ENCODE results near the gene SLC9A3.
A peak's percentile ranks its signal among the peaks of the same experiment; 100 is the strongest.

Gene SLC9A3

DNA sequence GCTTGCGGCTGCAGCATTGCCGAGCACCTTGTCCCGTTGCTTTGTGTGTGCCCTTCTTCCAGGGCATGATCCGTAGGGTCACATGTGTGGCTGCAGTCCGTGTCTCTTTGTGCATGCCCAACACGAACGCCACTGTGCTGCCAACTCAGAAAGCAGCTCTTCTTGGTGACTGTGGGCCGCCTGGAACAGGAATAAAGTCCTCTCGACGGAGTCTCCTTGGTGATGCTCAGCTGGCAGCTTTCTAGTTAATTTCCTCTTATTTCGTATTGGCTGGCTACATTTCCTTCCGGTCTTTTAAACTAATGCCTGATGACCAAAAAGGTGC is 75.5 kb downstream of the SLC9A3 start:
- WGBS (ENCODE audit: insufficient coverage, insufficient read length), result no CpG with 5 or more reads among the region's 12 CpGs
- Histone ChIP-seq H3K4me3 (ENCODE audit: low read length) (no peak overlapping the region), H3K4me1 (ENCODE audit: control insufficient read depth, insufficient read depth, low read length) (peaks cover under 1% of the 10 kb centered on the region), H3K27ac (ENCODE audit: low read length) (no peak overlapping the region), H3K9me3 (ENCODE audit: control insufficient read depth, insufficient read depth, low read length) (no peaks in the 10 kb centered on the region), H3K27me3 (ENCODE audit: control insufficient read depth, insufficient read depth, low read length) (no peaks in the 10 kb centered on the region), H3K36me3 (ENCODE audit: control insufficient read depth, insufficient read depth, low read length) (peaks cover 34% of the 10 kb centered on the region)
- DNase-seq (ENCODE audit: low read depth, low spot score), result no peak

DNA sequence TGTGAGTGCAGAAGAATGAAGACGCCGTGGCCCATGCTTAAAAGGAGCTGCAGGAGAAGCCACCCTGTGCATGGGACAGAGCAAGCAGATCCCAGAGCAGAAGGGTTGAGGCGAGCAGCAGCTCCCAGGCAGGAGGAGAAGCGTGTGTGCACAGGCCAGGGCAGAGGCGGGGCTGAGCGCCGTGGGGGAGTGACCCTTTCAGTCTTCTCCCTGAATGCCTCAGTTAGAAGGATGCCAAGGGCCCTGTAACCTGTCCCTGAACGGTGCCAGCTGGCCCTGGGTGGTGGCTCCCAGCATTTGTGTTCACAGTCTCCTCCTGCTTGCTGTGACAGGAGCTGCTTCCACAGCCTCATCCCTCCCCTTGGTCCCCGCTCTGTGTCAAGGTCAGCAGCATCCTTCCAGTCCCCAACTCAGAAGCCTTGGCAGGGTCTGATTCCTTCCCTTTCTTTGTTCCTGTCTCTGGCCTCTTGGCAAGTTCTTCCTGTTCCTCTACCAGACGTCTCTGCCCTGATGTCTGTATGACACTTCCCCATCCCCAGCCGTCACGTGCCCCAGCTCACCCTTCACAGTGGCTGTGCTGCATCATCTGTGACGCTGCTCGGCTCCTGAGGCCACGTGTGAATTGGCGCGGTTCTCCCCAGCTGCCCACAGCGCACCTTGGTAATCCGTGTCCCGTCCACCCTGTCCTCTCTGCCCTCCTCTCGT is 76.0 kb downstream of the SLC9A3 start:
- no peaks in the 10 kb centered on the region for H3K9me3 ChIP-seq (ENCODE audit: control insufficient read depth, insufficient read depth, low read length)
- no peak overlapping the region for H3K4me3 ChIP-seq (ENCODE audit: low read length)
- peaks cover 30% of the 10 kb centered on the region for H3K36me3 ChIP-seq (ENCODE audit: control insufficient read depth, insufficient read depth, low read length)
- no peak overlapping the region for H3K27ac ChIP-seq (ENCODE audit: low read length)
- no peak for DNase-seq (ENCODE audit: low read depth, low spot score)
- peaks cover 4% of the 10 kb centered on the region for H3K4me1 ChIP-seq (ENCODE audit: control insufficient read depth, insufficient read depth, low read length)
- H3K27me3 ChIP-seq (ENCODE audit: control insufficient read depth, insufficient read depth, low read length), result no peaks in the 10 kb centered on the region
- WGBS (ENCODE audit: insufficient coverage, insufficient read length), result no CpG with 5 or more reads among the region's 21 CpGs

DNA sequence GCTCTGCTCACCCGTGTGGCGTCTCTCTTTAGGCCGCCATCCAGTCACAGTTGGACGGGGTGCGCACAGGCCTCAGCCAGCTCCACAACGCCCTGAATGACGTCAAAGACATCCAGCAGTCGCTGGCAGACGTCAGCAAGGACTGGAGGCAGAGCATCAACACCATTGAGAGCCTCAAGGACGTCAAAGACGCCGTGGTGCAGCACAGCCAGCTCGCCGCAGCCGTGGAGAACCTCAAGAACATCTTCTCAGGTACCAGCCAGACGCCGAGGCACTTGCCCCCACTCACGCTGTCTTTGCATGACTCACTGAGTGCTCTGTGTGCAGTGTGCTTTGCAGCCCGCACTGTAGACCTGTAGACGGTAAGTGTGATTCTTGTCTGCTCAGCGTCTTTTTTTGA is 76.7 kb downstream of the SLC9A3 start:
- H3K4me3 ChIP-seq (ENCODE audit: low read length), result no peak overlapping the region; the same call in 1 of the 2 replicates
- no CpG with 5 or more reads among the region's 21 CpGs for WGBS (ENCODE audit: insufficient coverage, insufficient read length)
- H3K27ac ChIP-seq (ENCODE audit: low read length), result no peak overlapping the region
- H3K9me3 ChIP-seq (ENCODE audit: control insufficient read depth, insufficient read depth, low read length), result no peaks in the 10 kb centered on the region
- no peaks in the 10 kb centered on the region for H3K27me3 ChIP-seq (ENCODE audit: control insufficient read depth, insufficient read depth, low read length)
- peaks cover 26% of the 10 kb centered on the region for H3K36me3 ChIP-seq (ENCODE audit: control insufficient read depth, insufficient read depth, low read length)
- peaks cover 4% of the 10 kb centered on the region for H3K4me1 ChIP-seq (ENCODE audit: control insufficient read depth, insufficient read depth, low read length)
- DNase-seq (ENCODE audit: low read depth, low spot score), result no peak

DNA sequence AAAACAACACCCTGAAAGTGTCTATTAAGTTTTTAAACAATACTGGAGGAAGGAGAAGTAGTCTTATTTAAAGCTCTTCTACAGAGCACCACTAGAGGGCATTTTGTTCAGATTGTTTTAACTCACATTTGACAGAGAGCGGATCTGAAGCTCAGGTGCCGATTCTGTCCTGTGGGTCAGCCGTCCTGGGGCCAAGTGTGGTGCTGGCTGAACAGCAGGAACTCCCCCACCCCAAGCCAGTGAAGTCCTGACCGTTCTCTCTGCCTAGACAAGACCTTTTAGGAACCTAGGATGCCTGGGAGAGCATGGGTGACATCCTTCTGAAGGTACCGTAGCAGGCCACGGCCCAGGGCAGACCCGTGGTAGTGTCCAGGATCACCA is 77.4 kb downstream of the SLC9A3 start:
- no CpG with 5 or more reads among the region's 7 CpGs for WGBS (ENCODE audit: insufficient coverage, insufficient read length)

DNA sequence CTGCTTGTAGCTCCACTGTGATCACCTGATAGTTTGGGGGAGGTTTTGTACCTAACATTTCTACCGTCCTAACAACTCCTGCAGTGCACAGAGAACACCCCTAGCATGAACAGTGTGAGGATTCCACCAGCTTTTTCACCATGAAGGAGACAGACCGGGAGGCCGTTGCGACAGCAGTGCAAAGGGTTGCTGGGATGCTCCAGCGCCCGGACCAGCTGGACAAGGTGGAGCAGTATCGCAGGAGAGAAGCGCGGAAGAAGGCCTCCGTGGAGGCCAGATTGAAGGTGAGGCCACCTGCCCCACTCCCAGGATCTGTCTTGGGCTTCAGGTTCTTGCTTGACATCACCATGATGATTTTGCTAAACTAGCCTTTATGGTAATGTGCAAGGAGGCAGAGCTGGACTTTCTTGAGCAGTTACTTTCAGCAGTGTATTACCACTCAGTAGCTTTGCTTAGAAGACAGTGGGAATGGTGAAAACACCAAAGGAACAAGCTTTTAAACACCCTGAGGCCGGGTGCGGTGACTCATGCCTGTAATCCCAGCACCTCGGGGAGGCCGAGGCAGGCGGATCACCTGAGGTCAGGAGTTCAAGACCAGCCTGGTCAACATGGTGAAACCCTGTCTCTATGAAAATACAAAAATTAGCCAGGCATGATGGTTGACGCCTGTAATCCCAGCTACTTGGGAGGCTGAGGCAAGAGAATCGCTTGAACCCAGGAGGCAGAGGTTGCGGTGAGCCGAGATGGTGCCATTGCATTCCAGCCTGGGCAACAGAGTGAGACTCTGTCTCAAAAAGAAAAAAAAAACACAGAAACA is 78.0 kb downstream of the SLC9A3 start:
- H3K27ac ChIP-seq (ENCODE audit: low read length), result no peak overlapping the region

More for the DNA sequence above, 77.4 kb downstream of the SLC9A3 start:
- H3K27ac ChIP-seq (ENCODE audit: low read length), result no peak overlapping the region
- H3K27me3 ChIP-seq (ENCODE audit: control insufficient read depth, insufficient read depth, low read length), result no peaks in the 10 kb centered on the region
- H3K36me3 ChIP-seq (ENCODE audit: control insufficient read depth, insufficient read depth, low read length), result peaks cover 26% of the 10 kb centered on the region
- DNase-seq (ENCODE audit: low read depth, low spot score), result no peak
- no peaks in the 10 kb centered on the region for H3K9me3 ChIP-seq (ENCODE audit: control insufficient read depth, insufficient read depth, low read length)
- peaks cover 4% of the 10 kb centered on the region for H3K4me1 ChIP-seq (ENCODE audit: control insufficient read depth, insufficient read depth, low read length)
- no peak overlapping the region for H3K4me3 ChIP-seq (ENCODE audit: low read length)

DNA sequence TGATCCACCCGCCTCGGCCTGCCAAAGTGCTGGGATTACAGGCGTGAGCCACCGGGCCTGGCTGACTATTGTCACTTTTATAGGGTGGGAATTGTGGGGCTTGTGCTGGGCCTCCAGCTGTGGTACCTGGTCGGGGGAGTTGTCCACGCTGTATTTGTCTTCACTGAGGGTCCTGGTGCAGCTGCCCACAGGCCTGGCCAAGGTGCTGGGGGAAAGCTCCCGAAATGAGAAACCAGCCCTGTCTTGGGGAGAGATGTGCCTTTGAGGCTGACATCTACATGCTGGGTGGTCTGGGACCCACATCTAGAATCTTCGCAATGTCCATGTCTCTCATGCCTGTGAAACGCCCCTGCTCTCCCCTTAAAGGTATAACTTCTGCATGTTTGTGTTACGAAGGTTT is 78.7 kb downstream of the SLC9A3 start:
- DNase-seq (ENCODE audit: low read depth, low spot score), result no peak
- Histone ChIP-seq H3K36me3 (ENCODE audit: control insufficient read depth, insufficient read depth, low read length) (peaks cover 26% of the 10 kb centered on the region), H3K27me3 (ENCODE audit: control insufficient read depth, insufficient read depth, low read length) (no peaks in the 10 kb centered on the region), H3K4me1 (ENCODE audit: control insufficient read depth, insufficient read depth, low read length) (peaks cover 4% of the 10 kb centered on the region), H3K4me3 (ENCODE audit: low read length) (no peak overlapping the region), H3K9me3 (ENCODE audit: control insufficient read depth, insufficient read depth, low read length) (no peaks in the 10 kb centered on the region), H3K27ac (ENCODE audit: low read length) (no peak overlapping the region)
- WGBS (ENCODE audit: insufficient coverage, insufficient read length), result no CpG with 5 or more reads among the region's 10 CpGs

More for the DNA sequence above, 78.0 kb downstream of the SLC9A3 start:
- Histone ChIP-seq H3K27me3 (ENCODE audit: control insufficient read depth, insufficient read depth, low read length) (no peaks in the 10 kb centered on the region), H3K9me3 (ENCODE audit: control insufficient read depth, insufficient read depth, low read length) (no peaks in the 10 kb centered on the region), H3K4me3 (ENCODE audit: low read length) (no peak overlapping the region), H3K4me1 (ENCODE audit: control insufficient read depth, insufficient read depth, low read length) (peaks cover 4% of the 10 kb centered on the region), H3K36me3 (ENCODE audit: control insufficient read depth, insufficient read depth, low read length) (peaks cover 26% of the 10 kb centered on the region)
- no peak for DNase-seq (ENCODE audit: low read depth, low spot score)
- no CpG with 5 or more reads among the region's 19 CpGs for WGBS (ENCODE audit: insufficient coverage, insufficient read length)

DNA sequence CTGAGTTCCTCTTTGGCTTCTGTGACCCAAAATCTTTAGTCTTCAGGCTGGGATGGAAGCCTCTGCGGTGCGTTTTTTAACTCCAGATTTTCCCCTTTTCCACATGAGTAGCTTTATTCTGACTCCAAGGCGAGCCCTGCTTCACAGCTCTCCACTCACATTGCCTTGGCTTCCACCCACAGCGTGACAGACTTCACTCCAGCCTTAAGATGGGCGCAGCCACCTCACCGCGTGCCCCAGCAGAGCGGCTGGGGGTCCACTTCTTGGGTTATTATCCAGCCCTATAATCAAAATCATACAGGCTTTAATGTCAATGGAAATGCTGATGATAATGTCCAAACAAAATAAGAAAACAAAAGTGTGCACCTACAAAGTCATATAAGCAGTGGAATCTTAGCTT is 80.0 kb downstream of the SLC9A3 start:
- peaks cover 23% of the 10 kb centered on the region for H3K36me3 ChIP-seq (ENCODE audit: control insufficient read depth, insufficient read depth, low read length)
- no peak overlapping the region for H3K27ac ChIP-seq (ENCODE audit: low read length)
- peaks cover 4% of the 10 kb centered on the region for H3K4me1 ChIP-seq (ENCODE audit: control insufficient read depth, insufficient read depth, low read length)
- H3K9me3 ChIP-seq (ENCODE audit: control insufficient read depth, insufficient read depth, low read length), result no peaks in the 10 kb centered on the region
- no peaks in the 10 kb centered on the region for H3K27me3 ChIP-seq (ENCODE audit: control insufficient read depth, insufficient read depth, low read length)
- no peak for DNase-seq (ENCODE audit: low read depth, low spot score)
- H3K4me3 ChIP-seq (ENCODE audit: low read length), result no peak overlapping the region
- no CpG with 5 or more reads among the region's 8 CpGs for WGBS (ENCODE audit: insufficient coverage, insufficient read length)

DNA sequence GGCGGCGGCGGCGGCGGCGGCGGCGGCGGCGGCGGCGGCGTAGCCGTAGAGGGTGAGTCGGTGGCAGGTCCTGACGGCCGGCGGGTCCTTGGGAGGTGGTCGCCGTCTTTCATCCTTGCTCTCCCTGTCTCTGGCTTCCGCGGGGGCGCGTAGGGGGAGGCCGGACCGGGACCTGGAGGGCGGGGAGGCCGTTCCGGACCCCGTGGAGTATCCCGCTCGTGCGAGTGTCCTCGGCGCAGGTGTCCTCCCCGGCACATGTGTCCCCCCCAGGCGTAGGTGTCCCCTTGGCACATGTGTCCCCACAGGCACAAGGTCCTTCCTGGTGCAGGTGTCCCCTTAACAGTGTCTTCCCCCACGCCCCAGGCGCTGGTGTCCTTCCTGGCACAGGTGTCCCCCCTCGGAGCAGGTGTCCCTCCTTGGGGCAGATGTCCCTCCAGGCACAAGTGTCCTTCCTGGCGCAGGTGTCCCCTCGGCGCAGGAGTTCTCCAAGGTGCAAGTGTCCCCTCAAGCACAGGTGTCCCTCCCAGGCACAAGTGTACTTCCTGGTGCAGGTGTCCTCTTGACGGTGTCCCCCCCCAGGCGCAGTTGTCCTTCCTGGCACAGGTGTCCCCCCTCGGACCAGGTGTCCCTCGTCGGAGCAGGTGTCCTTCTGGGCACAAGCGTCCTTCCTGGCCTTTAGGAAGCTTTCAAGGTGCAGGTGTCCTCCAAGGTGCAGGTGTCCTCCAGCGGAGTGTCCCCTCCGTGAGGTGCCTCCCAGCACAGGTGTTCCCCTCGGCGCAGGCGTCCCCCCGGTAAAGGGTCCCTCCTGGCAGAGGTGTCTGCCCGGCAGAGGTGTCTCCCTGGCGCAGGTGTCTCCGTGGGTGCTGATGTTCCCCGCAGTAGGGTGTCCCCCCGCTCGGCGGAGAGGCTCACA is 80.8 kb downstream of the SLC9A3 start:
- Histone ChIP-seq H3K27ac (ENCODE audit: low read length) (no peak overlapping the region), H3K36me3 (ENCODE audit: control insufficient read depth, insufficient read depth, low read length) (peaks cover 20% of the 10 kb centered on the region), H3K4me1 (ENCODE audit: control insufficient read depth, insufficient read depth, low read length) (peaks cover 4% of the 10 kb centered on the region), H3K4me3 (ENCODE audit: low read length) (peak overlapping the region; percentile 88), H3K9me3 (ENCODE audit: control insufficient read depth, insufficient read depth, low read length) (no peaks in the 10 kb centered on the region), H3K27me3 (ENCODE audit: control insufficient read depth, insufficient read depth, low read length) (no peaks in the 10 kb centered on the region)
- WGBS (ENCODE audit: insufficient coverage, insufficient read length), result no CpG with 5 or more reads among the region's 62 CpGs
- DNase-seq (ENCODE audit: low read depth, low spot score), result no peak

DNA sequence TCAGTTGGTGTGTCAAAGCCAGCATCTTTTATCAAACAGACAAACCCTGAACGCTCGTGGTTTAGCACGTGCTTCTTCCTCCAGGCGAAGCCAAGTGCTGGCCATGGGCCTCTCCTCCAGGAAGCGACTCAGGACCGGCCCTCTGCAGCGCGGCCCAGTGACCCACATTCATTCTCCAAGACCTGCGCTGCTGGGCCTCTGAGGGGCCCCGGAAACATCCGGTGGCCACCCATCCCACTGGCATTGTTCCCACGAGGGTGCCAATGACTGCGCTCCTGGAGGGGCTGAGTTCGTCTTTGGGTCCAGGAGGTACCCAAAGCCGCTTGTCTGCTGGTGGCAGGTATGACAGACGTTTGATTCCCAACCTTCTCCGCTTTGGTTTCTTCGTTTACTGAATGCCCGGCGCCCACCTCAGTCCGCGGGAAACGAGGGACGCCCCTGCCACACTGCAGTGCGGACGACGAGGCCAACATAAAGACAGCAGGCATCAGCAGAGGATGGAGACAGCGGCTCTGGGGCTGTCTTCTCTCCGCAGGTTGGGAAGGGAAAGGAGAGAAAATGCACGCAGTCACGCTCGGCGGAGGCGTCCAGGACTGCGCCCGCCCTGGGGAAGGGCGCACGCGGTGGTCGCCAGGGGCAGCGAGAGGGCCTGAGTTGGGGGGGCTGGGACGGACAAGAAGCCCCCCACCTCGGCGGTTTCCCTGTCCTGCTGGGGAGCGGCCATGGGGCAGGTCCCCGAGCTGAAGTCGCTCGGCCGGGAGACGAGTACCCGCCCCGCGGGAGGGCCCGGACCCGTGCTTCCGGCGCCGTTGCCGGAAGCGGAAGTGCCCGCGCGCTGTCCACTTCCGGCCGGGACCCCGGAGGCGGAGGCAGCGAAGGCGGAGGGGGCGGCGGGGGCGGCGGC is 81.7 kb downstream of the SLC9A3 start, which contains the start of gene EXOC3:
EXOC3 (plus strand) TSS at position 842 of the 904 bp plus-strand sequence. CDS start 3,030 bp downstream, outside the sequence.
- no peaks in the 10 kb centered on the region for H3K9me3 ChIP-seq (ENCODE audit: control insufficient read depth, insufficient read depth, low read length)
- no peak within 1 kb of the TSS for H3K27ac ChIP-seq (ENCODE audit: low read length)
- peaks cover 4% of the 10 kb centered on the region for H3K4me1 ChIP-seq (ENCODE audit: control insufficient read depth, insufficient read depth, low read length)
- no peak for DNase-seq (ENCODE audit: low read depth, low spot score)
- H3K36me3 ChIP-seq (ENCODE audit: control insufficient read depth, insufficient read depth, low read length), result peaks cover 11% of the 10 kb centered on the region
- no peaks in the 10 kb centered on the region for H3K27me3 ChIP-seq (ENCODE audit: control insufficient read depth, insufficient read depth, low read length)
- H3K4me3 ChIP-seq (ENCODE audit: low read length), result peak within 1 kb of the TSS; percentile 88
- WGBS (ENCODE audit: insufficient coverage, insufficient read length), result no CpG with 5 or more reads among the region's 73 CpGs
